Measurements from ENCODE around the gene REP15.
"Not testable (repeated sequence)": the region's sequence is repeated elsewhere in the genome, so short reads cannot be mapped to it uniquely, and the experiment has no call there.

Gene REP15

DNA sequence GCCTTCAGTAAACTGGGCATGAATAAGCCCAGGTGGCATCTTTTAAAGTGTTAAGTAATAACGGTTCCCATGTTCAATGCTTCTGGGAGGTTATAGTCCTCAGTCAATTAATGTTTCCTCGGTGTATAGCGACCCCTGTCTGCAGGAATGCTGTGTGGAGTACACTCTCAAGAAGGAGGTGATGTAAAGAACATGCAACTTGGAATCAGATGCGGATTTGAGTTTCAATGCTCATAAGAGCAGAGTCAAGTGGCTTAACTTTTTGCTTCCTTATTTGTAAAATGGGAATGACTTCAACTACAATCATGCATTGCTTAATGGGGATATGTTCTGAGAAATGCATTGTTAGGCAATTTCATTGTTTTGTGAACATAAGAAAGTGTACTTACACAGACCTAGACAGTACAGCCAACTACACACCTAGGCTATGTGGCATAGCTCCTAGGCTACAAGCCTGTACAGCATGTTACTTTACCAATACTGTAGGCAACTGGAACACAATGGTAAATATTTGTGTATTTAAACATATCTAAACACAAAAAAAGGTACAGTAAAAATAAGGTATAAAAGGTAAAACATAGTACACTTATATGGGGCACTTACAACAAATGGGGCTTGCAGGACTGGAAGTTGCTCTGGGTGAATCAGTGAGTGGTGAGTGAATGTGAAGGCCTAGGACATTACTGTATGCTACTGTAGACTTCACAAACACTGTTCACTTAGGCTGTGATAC is 7.6 kb downstream of the REP15 start:
- peak; percentile 38 for DNase-seq

DNA sequence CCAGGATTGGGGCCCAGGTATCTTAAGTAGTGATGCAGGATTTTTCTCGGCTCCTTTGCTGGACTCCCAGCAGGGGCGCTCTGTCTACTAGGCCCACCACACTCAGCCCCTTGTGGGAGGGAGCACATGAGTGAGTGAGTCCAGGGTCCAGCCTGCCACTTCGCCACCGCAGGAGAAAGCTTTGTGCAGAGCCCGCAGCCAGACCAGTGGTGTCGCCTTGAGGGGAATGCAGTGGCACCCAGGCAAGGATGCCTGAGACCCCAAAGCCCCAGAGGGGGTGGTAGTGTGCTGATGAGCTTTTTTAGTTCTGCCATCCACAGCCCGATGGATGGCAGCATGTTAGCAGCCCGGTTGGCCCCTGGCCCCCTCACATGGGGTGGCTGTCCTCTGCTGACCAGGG is 9.0 kb downstream of the REP15 start:
- DNase-seq, result no peak

DNA sequence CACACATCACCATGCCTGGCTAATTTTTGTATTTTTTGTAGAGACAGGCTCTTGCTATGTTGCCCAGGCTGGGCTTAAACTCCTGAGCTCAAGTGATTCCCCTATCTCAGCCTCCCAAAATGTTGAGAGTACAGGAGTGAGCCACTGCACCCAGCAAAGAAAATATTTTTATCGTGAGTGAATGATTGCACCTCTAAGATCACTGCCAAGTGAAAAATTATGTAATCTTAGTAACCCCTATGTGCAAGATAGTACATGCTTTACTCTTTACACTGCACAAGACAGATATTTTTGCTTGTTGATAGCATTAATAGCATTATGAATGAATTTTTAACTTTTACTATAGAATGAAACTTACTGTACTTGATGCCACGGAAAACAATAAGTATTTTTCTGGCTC is 11.0 kb downstream of the REP15 start:
- DNase-seq, result no peak

DNA sequence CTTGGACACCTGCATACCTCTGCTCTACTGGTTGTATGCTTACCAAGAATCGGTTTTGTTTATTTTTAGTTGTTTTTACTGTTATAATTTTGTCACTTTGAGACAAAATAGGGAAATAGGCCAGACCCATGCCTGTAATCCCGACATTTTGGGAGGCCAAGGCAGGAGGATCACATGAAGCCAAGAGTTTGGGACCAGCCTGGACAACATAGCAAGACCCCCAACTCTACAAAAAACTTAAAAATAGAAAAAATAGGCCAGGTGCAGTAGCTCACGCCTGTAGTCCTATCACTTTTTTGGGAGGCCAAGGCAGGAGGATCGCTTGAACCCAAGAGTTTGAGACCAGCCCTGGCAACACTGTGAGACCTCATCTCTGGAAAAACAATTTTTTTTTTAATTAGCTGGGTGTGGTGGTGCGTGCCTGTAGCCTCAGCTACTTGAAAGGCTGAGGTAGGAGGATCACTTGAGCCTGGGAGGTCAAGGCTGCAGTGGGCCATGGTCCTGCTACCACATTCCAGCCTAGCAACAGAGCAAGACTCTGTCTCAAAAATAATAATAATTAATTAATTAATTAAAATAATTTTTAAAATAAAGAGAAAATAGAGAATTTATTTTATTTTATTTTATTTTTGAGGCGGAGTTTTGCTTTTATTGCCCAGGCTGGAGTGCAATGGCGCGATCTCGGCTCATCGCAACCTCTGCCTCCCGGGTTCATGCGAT is 13.1 kb downstream of the REP15 start:
- no peak for DNase-seq

DNA sequence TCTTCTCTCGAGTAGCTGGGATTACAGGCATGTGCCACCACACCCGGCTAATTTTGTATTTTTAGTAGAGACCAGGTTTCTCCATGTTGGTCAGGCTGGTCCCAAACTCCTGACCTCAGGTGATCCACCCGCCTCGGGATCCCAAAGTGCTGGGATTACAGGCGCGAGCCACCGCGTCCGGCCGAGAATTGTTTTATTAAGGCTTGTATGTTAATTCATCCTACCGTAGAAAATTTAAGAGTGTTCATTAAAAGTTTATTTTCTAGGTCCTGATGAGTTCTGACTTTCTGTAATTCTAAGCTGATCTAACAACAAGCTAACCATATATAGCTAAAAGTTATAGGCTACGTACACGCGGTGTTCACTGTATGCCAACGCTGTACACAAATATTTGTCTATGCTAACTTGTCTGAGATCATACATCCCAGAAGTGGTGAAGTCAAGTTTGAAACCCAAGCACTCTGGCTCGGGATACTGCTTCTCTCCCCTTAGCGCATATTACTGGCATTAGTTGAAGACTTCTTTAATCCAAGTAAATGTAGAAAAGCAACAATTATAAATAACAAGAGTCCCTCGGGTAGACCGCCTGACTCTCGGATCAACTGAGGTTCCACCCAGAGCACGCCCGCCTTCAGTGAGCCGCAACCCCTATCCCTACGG is 13.8 kb downstream of the REP15 start:
- DNase-seq, result peak; percentile 85

DNA sequence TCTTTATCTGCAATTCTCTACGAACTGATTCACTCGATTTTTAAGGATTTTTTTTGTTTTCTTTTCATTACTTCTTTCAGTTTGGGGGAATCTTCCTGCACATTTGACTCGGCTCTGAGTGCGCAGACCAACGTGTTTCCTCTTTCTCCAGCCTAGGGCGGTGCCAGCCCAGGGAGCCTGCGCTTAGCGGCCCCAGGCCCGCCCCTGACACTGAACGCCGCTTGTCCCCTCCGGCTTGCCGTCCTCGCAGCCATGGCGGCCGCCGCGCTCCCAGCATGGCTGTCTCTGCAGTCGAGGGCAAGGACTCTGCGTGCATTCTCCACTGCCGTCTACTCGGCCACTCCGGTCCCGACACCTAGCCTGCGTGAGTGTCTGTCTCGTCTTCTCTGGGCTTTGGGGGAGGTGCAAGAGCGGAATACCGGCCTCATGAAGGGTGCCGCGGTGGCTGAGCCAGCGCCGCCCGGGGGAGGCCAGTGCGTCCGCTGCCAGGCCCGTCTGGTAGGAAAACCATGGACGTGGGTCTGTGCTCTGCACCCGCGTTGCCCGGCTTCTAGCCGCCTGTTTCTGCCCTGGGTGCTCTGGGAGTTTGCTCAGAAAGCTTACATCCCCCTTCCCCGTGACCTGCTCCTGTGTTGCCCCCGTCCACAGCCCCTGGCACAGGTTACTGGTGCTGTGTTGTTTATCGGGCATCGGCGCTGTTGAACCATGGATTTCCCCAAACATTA is 14.5 kb downstream of the REP15 start, which contains the start of gene MRPS35:
TSS of gene MRPS35 (plus strand) at position 241 of the 725 bp plus-strand sequence. CDS start at position 253, 12 bp downstream.
- DNase-seq, result peak; percentile 90

DNA sequence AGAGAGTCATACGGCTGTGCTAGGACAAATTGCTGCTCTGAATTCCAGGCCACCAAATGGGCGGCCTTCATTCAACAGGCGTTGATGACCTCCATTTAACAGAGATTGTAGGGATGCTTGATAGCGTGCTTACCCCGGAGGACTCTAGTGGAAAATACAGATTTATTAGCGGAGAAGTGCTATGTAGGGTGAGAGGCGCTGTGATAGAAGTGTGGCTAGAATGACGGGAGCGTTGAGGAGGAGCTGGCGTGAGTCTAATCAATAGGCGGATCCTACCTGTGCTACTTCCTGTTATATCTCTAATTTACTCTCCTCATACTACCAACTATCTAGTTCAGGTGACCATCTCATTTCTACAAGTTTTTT is 15.1 kb downstream of the REP15 start:
- no peak for DNase-seq

DNA sequence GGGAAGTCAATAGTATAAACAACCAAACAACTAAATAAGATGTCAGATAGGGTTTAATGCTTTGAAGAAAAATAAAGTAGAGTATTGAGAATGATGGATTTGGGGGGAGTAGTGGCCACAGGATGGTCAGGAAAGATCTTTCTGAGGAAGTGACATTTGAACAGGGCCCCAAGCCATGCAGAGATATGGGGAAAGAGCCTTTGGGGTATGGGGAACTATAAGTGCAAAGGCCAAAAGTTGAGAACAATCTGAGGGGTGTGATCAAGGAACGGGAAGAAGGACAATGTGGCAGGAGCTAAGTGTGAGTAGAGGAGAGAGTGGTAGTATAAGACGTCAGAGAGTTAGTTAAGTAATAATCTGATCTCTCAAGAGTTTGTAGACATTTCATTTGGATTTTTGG is 15.7 kb downstream of the REP15 start:
- DNase-seq, result no peak

DNA sequence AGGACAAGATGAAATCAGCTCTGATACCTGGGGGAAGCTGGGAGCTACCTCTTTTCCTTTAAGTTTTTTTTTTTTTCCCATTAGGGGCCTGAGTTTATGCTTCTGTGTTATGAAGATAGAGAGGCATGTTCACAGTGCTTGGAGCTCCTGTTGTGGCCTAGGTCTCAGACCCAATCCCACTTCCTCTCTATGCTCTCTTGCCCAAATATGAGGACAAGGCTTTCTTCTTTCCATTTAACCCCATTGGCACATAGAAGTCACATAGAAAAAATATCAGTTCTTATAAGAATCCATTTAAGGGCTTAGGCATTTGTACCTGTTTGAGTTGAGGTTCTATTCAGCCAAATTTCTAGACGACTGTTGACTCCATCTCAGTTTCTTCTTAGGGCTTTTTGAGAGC is 27.0 kb downstream of the REP15 start:
- no peak for DNase-seq

DNA sequence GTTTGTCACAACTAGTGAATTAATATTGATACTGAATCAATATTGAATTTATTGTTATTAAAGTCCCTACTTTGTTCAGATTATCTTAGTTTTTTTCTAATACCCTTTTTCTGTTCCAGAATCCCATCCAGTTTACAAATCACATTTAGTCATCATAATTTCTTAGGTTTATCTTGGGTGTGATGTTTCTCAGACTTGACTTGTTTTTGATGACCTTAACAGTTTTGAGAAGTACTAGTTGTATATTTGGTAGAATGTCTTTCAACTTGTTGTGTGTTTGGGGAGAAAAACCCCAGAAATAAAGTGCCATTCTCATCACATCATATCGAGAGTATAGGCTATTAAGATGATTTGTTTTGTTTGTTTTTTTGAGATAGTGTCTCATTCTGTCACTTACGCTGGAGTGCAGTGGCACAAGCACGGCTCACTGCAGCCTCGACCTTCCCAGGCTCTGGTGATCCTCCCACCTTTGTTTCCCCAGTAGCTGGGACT is 33.9 kb downstream of the REP15 start:
- DNase-seq, result no peak

DNA sequence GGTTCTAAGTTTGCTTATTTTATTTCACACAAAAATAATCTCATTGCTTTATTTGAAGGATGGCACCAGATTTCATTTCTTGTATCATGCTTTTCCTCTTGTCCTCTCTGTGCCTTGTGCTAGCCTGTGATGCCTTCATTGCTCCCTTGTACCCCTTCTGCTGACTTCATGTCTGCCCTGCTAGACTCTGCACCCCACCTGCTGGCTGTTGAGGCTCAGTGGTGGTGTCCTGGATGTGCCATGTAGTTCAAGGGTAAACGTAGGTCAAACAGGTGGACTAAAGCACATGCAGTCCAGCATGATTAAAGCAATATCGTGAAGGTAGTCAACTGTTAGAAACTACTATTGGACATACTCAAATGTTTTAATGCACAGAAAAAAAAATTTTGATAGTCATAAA is 36.0 kb downstream of the REP15 start:
- no peak for DNase-seq

DNA sequence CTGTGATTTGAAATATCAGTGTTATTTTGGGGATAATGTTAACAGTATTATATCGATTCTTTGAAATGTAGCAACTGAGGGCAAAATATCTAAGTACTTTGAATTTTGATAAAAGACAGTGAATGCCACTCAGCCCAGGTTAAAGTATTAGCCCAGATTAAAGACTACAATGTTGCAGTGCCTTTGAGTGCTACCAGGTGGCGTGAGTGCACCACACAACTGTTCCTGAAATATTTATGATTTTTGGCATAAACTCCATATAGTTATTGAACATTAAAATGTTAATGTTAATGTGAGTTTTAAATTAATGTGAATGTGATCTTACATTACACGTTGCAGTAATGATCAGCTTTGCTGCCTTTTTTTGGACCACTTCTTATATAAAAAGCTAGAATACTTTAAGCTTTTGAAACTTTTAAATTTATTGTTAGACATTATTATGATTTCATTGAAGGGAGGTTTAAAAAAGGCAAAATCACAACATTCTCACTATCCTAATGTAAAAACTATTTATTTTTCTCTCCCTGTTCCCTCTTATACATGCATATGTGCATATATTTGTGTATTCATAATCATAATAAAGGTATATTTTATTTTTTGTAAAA is 36.9 kb downstream of the REP15 start:
- peak; percentile 38 for DNase-seq

DNA sequence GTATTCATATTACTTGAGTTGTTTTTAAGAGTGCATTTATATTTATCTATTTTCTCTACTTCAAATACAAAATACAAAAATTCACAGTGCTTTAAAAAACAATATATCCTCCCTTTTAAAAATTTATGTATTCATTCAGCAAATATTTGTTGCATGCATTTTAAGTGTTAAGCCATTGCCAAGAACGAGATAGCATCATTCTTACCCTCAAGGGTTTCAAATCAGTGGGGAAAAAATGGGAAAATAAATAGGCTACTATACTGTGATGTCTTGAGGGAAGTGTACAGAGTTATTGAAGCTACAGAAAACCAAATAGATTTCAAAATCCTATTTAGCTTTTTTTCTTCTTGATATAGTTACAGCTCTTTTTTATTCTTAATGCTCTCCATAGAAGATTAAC is 37.5 kb downstream of the REP15 start:
- DNase-seq, result no peak

DNA sequence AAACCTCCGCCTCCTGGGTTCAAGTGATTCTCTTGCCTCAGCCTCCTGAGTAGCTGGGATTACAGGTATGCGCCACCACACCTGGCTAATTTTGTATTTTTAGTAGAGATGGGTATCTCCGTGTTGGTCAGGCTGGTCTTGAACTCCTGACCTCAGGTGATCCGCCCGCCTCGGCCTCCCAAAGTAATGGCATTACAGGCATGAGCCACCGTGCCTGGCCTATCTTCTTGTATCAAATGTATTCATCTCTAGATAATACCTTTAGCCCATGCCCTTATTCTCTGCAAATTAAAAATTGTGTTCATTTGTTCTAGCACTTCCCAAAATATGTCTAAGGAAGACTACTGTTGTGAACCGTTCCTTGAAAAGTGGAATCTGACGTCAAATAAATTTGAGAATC is 38.1 kb downstream of the REP15 start:
- not testable (repeated sequence) for DNase-seq

DNA sequence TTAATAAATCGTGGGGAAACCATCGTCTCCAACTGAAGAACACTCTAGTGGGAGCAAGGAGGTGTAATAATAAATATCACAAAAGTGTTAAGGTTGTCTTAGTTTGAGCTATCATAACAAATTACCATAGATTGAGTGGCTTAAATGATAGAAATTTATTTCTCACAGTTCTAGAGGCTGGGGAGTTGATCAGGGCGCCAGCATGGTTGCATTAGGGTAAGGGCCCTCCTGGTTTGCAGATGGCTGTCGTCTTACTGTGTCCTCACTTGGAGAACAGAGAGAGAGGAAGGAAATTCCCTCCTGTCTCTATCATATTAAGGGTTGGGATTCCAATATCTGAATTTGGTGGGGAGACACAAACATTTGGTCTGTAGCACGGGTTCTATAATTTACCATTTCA is 47.4 kb downstream of the REP15 start:
- DNase-seq, result no peak

DNA sequence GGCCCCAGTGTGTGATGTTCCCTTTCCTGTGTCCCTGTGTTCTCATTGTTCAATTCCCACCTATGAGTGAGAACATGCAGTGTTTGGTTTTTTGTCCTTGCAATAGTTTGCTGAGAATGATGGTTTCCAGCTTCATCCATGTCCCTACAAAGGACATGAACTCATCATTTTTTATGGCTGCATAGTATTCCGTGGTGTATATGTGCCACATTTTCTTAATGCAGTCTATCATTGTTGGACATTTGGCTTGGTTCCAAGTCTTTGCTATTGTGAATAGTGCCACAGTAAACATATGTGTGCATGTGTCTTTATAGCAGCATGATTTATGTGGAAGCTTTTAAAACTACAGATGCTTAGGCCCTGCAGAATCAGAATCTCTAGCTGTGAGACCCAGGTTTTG is 49.5 kb downstream of the REP15 start:
- not testable (repeated sequence) for DNase-seq
